IPS-NIHi7 (cell line): ENCODE data around the gene NNMT.

ENCODE experiments used
- DNase-seq: peaks from one replicate; pipeline ENCODE4 v3.0.0; 2012; ENCODE audit warnings: mixed read lengths; ENCODE audit errors: extremely low spot score

Gene NNMT

DNA sequence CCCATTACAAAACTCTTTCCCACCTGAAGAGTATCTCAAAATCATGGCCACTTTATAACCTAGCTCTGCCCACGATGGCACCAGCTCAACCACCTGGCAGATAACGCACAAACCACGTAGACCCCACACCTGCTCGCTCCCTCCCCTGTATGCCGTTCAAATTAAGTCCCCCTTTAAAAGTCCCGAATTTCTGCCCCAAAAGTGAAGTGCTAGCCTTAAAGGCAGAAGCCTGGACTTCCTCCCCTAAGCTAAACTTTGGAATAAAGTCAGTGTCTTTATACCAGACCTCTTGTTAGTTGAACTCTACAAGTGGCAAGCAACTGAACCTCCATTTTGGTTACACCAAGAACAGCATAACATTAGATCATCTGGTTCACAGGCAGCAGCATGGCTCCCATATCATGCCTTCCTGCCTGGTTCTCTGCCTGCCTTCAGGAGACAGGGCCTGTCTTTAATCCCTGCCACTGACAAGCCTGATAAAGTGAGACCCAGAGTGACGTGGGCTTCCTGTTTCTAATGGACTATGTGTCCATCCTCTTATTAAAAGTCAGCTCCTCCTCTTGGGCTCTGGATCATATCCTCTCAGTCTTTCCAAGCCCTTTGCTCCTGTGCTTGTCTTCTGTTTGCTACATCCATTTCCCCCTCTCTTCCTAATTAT, 32.6 kb upstream of the NNMT start:
- no peak for DNase-seq

DNA sequence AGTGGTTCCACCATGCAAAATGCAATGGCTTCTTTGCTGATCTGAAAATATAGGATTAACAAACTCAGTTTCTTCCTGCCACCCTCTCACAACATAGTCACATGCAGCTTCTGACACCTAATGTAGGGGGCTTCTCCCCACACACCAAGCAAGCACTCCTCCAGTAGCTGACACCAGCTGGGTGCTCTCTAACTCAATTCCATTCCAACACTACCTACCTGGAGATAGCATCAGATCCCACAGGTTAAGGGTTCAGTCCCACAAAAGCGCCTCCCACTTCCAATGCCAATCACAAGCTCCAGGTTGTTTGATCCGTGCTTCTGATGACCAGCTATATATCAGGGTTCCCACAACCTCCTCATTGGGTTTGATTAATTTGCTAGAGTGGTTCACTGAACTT, 31.8 kb upstream of the NNMT start:
- DNase-seq = no peak

DNA sequence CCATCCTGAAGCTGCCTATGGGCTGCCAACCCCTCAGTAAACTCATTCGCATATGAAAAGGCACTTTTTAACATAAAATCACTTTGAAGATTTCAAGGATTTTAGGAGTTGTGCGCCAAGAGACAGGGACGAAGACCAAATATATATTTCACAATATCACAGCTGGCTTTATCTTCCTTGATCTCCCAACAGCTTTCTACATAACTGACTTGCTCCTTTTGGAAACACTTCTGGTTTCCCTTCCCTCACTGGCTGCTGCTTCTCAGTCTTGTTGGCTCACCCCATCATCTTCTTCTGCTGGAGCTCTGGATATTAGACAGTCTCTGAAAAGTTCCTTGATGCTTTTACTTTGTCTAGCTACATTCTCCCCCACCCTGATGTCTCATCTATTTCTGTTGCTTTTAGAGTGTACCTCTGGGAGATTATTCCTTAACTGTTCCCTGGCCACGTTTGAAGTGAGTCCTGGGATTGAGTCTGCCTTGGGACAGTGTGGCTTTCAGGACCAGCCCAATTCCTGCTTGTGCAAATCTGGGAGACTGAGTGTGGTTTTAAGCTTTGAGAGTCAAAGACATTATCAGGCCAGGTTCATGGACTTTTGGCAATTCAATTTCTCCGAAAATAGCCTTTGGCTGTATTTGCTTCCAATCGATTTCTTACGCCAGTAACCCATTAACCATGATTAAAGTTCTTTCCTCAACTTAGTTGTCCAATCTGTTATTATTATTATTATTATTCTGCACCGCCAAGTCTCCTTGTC, 30.9 kb upstream of the NNMT start:
- no peak for DNase-seq

DNA sequence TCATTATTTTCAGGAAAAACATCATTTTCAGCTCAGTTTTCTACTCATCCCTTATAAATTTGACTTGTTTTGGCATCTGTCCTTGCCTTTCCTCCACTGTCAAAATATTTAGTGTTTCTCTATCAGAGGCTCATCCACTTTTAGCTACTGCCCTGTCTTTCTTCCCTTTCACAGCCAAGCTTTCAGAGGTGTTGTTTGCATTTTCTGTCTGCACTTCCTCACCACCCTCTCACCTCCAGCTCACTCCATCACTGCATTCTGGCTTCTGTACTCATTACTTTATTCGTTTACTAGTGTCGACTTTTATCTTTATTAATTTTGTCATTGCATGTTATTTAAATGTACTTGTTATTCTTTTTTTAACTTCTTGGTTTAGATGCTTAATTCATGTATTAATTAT, 26.7 kb upstream of the NNMT start:
- no peak for DNase-seq

DNA sequence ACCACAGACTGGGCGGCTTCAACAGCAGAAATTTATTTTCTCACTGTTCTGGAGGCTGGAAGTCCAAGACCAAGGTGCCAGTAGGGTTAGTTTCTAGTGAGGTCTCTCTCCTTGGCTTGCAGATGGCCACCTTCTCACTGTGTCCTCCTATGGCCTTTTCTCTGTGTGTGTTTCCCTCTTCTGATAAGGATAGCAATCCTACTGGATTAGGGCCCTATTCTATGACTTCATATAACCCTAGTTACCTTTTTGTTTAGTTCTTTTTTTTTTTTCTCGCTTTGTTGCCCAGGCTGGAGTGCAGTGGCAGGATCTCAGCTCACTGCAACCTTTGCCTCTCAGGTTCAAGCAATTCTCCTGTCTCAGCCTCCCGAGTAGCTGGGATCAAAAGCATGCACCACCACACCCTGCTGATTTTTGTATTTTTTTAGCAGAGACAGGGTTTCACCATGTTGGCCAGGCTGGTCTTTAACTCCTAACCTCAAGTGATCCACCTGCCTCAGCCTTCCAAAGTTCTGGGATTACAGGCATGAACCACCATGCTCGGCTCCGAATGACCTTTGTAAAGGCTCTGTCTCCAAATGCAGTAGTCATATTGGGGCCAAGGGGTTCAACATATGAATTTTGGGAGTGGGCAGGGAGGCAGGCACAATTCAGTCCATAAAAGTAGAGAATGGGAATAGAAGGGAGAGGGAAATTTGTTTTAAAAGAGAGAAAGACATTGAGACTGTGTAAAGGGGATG, 25.5 kb upstream of the NNMT start:
- DNase-seq = no peak

DNA sequence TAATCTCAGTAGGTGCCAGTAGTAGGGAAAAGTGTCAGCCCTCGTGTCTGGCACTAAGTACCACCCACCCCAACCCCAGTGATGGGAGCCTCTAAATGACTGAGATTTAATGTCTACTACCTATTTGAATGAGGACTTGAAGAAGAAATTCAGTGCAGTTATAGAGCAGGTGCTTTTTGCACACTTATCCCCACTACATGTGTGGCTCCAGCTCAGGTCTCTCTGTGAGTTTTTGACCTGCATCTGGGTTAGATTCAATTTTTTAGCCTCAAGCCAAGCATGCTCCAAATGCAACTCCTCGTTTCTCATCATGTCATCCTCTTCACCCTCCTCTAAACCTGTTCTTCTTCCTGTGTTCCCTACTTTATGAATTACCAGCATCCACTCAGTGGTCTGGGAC, 24.9 kb upstream of the NNMT start:
- DNase-seq = no peak

DNA sequence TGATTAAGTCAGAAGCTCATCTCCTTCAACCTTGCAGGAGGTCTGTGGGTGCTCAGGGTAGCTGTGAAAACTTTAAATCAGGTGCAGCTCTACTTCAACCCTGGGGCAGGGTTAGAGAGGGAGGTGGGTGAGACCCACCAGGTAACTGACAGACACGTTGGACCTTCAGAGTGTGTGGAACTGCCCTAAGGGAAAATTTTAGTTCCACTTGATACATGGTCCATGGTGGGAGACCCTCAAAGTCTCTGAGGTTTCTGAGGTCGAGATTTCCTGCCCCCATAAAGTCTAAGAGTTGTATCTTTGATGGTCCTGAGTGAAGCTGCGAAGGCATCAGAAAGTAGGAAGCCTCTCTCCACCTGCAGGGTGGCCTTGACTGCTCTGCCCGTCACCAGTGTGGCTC, 23.9 kb upstream of the NNMT start:
- no peak for DNase-seq

DNA sequence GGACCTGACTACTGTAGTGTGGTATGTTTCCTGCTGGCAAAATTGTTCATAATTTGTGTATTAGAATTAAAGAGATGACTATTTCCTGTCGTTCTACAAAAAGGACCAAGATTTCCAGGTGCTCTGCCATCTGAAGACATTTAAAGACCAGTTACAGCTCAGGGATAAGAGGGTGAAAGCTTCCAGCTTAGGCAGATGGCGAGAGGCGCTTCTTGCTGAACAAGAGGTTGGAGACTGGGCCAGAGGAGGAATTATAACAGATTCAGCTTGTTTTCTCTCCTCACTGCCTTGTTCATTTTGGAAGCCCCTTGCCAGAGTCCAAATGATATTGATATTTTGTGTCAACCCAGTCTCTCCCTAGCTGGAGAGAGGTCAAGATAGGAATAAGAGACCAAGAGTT, 23.1 kb upstream of the NNMT start:
- no peak for DNase-seq

DNA sequence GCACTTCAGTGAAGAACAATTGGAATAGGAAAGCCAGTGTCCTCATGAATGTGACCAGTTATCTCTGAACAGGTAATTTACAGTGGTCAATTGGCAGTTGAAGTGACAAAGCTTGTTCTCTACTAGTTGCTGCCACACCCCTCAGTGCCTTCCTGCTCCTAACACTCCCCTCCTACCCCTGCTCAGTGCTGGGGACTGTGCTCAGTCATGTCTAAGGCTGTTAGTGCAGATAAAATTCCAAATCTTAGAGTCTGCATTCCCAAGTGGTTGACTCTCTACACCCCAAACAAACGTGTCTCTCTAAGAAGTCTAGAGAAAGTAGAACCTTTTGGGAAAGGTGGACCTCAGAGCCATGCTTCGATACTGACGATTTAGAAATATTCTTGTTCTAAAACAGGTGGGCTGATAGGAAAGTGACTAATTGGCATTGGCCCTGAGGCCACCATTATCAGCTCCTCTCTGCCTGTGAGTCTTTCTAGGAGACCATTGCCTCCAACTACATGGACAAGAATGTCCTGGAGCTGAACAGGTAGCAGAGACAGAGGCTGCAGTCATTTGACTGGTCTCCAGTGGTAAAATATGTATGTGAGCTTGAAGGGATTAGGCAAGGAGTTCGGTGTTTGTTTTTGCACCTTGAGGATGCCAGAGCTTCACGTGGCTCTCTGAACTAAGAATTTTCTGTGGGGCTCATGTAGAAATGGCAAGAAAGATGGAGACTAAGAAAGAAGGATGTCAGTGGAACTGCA, 22.1 kb upstream of the NNMT start:
- no peak for DNase-seq

DNA sequence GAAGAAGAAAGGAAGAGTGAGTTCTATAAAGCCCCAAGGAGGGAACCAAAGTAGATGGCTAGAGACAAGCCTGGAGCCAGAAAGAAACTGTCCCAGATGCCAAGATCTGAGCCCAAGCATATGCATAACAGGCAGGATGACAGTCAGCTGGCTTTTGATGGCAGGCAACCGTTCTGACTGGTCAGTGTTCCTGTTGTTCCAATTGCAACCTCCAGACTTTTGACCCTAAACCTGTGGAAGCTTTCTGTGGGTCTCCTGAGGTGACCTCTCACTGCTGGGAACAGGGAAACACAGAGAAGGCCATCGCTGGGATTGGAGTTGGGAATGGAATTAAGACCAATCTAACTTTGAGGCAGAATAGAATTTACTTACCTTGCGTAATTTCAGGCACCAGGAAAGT, 21.6 kb upstream of the NNMT start:
- no peak for DNase-seq

DNA sequence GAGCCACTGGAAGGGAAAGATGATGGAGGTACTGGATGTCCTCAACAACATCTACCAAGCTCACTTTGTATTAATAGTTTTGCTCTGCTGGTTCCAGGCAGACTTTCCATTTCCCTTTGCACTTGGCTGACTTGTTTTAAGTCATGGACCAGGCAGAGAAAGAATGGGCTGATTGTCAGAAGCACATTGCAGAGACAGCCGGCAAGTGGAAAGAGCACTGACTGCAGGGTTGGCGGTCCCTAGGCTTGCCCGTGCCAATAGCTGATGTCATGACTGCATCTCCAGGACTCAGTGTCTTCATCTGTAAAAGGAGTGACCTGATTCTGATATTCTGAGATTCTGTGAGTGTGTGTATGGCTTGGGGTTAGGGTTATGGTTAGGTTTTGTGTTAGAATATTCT, 20.9 kb upstream of the NNMT start:
- no peak for DNase-seq

DNA sequence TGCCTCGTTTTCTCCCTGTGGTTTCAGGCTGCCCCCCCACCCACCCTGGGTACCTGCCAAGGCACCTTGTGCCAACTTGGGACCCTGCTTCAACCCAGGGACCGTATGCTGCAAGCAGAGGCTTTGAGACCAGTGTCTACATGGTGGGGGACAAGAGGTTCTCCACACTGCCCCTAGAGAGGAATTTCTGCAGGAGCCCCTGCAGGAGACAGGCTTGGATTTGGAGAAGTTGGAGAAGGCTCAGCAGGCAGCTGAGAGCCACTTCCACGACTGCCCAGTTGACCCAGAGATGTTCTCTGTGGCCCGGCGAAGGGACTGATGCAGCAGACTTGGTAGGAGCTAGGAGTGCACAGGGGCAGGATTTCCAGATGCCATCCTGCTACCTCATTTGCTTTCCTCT, 20.1 kb upstream of the NNMT start:
- no peak for DNase-seq

DNA sequence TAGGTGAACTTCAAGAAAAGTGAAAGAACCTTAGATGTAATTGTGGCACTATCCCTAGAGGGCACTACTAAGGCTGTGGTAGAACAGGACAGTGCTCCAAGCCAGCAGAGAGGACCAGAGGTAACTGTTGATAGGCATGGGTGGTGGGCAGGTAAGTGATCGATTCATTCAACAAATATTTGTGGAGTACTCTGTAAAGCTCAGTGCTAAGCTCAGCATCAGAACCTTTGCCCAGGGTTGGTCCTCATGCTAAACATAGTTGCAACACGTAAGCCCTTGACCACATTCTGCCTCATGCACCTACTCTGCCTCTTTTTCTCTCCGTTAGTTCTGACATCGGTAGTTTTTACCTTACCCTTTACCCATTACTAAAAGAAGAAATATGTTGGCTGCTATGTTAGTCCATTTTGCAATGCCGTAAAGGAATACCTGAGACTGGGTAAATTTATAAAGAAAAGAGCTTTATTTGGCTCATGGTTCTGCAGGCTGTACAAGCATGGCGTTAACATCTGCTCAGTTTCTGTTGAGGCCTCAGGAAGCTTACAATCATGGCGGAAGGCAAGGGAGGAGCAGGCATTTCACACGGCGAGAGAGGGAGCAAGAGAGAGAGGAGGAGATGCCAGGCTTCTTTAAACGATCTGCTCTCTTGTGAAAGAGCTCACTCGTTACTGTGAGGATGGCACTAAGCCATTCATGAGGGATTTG, 18.4 kb upstream of the NNMT start:
- no peak for DNase-seq

DNA sequence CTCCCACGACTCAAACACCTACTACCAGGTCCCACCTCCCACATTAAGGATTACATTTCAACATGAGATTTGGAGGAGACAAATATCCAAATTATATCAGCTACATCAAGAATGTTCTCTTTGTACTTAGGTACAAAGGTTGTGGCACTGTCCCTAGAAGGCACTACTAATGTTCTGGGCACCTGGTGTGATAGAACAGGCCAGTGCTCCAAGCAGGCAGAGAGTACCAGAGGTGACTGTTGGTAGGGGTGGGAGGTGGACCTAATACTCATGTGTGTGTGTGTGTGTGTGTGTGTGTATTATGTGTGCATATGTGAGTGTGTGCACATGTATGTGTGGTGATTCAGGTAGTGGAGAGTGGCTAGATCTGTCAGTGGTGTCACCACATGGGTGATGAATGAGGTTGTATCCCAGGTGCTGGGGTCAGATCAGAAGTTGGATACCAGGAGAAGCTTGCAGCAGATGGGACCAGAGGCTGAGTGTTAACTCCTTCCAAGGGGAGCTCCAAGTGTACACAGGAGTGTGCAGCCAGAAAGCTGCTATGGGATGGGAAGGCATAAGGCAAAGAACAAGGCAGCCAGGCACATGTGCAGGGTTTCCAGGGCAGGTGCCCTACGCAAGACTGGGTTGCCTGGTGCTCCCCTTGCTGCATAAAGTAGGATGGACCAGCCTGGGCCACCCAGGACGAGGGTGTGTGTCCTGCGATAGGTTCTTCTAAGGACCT, 17.7 kb upstream of the NNMT start:
- no peak for DNase-seq

DNA sequence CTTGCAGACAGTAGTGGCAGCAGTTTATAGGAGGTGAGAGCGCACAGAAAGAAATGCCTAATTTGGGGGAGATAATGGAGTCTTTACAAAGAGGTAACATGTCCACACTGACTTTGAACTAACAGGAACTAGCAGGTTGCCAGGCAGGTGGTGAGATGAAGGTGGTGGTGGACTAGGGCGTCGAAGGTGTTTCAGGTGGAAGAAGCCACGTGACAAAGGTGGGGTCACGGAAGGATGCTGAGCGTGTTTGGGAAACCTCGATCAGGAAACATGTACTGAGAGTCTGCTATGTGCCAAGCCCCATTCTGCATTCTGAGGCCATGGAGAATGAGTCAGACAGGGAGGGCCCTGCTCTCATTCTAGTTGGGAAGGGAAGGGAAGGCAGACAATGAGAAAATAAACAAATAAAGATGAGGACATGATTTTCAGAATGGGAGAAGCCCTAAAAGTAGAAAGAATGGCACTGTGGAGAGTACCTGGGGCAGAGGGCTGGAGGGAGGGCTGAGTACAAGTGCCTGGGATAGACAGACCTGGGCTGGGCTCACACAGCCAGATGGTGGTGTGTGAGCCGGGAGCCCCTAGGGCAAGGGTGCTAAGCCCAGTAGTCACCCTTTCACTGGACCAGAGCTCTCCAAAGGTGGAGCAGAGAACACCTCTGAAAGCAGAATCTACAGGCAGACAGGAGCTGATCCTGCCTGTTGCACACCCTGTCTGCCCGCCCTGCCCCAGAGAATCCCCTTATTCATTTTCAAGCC, 16.2 kb upstream of the NNMT start:
- DNase-seq = no peak

DNA sequence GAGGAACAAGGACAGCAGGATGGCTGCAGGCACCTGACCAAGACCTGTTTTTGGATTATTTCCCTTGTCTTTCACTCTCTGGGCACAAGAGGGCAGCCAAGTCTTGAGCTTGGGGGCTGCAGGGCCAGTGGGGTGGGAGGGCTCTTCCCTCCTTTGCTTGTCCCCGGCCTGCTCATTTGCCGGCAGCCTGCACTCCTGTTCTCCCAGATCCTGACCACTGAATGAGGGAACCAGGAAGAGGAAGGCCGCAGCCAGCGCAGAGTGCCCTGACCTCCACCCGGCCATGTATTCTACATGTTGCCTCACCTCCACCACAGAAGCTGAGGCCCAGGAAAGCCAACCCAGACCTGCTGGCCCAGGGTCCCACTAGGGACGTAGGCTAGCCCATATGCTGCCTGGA, 15.5 kb upstream of the NNMT start:
- DNase-seq = peak; percentile 93

DNA sequence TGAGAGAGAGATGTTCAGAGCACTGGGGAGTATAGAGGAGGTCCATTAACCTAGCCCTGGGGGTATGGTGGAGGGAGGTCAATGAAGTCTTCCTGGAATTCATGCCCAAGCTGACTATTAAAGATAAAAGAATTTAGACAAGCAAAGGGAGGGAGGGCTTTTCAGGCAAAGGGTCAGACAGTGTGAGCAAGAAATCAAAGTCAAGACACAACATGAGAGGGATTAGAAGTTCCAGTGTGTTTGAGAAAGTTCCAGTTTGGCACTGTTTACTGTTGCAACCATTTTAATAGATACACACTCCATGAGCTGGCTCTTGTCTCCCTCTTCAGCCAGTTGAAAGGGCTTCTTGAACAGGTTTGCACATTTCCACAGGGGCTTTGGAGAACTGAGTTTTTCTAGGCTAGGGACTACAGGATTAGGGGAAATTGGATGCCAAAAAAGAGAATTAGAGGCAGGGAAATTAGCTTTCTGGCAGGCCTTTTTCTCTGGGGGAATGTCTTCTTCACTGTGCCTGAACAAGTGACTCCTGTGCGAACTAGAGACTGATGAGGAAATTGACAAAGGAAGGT, 14.7 kb upstream of the NNMT start:
- DNase-seq = no peak

DNA sequence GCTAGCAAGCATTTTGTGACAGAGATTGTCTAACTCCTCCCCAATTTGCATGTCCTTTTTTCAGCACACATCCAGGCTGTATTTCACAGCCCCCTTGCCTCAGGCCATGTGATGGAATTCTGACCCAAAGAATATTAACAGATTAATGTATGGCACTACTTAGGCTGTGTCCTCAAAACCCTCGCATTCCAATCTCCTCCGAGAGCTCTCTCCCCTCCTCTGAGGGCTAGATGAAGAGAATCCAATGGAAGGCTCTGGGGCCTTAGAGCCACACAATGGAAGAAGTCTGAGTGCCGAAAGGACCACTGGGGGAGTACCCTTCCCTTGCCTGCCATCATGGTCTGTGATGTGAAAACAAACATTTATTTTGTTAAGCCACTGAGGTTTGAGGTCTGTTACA, 13.7 kb upstream of the NNMT start:
- no peak for DNase-seq

DNA sequence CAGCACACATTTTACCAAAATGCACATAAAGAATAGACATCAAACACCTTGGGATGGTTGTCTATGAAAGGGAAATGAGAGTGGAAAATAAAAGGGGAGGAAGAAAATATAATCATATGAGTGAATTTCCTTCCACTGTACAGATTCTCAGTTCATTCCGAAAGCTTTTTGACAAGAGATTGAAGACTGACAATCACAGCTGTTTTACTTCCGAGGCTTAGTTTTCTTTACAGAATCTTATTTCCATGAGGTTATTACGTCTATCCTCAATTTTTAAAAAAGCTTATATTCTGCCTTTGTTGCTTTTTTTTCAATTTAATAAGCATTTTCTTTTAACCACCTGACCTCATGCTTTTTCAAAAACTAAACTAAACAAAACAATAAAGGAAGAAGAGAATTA, 12.8 kb upstream of the NNMT start:
- DNase-seq = no peak

DNA sequence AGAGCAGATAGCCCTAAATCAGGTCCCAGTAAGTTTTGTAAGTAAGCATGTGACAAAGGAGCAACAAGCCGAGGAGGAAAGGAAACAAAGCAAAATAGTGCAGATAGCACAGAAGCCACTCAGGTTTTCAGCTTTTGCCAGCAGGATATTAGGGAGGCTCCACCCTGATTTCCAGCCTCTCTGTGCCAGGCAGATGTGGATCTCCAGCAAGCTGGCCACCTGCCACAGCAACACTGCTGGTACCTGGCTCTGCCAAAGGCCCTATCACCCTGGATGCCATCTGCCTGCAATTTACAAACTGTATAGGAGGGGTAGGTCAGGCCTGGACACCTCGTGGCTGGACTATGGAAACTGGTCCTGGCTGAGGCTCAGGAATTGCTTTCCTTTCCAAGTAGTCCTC, 12.2 kb upstream of the NNMT start:
- no peak for DNase-seq
